GM23338 (cell line): ENCODE measurements around the gene ZFP90. TPM values are rescaled to one million over a fixed set of nuclear protein-coding genes. Genes with fewer than 3 reads are reported as not detected.

Source experiments
- ATAC-seq: fragments of 200-7000 bp; cut with Tn5 transposase; 3 replicates; pipeline ENCODE4 v1.9.1; 2020
- DNase-seq: peaks from one replicate; pipeline ENCODE4 v3.0.0-alpha.2; 2015; ENCODE audit warnings: low spot score
- H2AFZ ChIP-seq: fragments of 200-600 bp; sonication (generic); 2 replicates; pipeline ENCODE4 v1.8.0; 2016; ENCODE audit warnings: antibody characterized with exemption, mild to moderate bottlenecking, moderate library complexity
- H3F3A ChIP-seq: fragments of 200-600 bp; sonication (generic); replicated peaks from 2 replicates; pipeline ENCODE4 v1.8.0; 2017; ENCODE audit warnings: antibody characterized with exemption, mixed run types, low read depth
- H3K27ac ChIP-seq: fragments of 200-600 bp; sonication (generic); 2 replicates; pipeline ENCODE4 v1.6.1; 2016; ENCODE audit warnings: low read depth
- H3K27me3 ChIP-seq: fragments of 200-600 bp; sonication (generic); 2 replicates; pipeline ENCODE4 v1.8.0; 2016; ENCODE audit warnings: mild to moderate bottlenecking, mixed run types, moderate library complexity; ENCODE audit not compliant: insufficient read depth
- H3K36me3 ChIP-seq: fragments of 200-600 bp; sonication (generic); 2 replicates; pipeline ENCODE4 v1.8.0; 2016; ENCODE audit warnings: mild to moderate bottlenecking; ENCODE audit not compliant: insufficient read depth
- H3K4me1 ChIP-seq: fragments of 200-600 bp; sonication (generic); 2 replicates; pipeline ENCODE4 v1.8.0; 2016; ENCODE audit warnings: mild to moderate bottlenecking, moderate library complexity; ENCODE audit not compliant: insufficient read depth
- H3K4me2 ChIP-seq: fragments of 200-600 bp; sonication (generic); 2 replicates; pipeline ENCODE4 v1.7.1; 2017; ENCODE audit warnings: mixed run types
- H3K4me3 ChIP-seq: fragments of 200-600 bp; sonication (generic); 2 replicates; pipeline ENCODE4 v1.6.1; 2016; ENCODE audit warnings: mixed run types
- H3K79me2 ChIP-seq: fragments of 200-600 bp; sonication (generic); replicated peaks from 2 replicates; pipeline ENCODE4 v1.8.0; 2017; ENCODE audit warnings: mild to moderate bottlenecking; ENCODE audit not compliant: insufficient read depth
- H3K9me2 ChIP-seq: fragments of 200-600 bp; sonication (generic); 2 replicates; pipeline ENCODE4 v1.8.0; 2017; ENCODE audit not compliant: insufficient read depth
- H4K20me1 ChIP-seq: fragments of 200-600 bp; sonication (generic); replicated peaks from 2 replicates; pipeline ENCODE4 v1.8.0; 2017; ENCODE audit warnings: mild to moderate bottlenecking; ENCODE audit not compliant: insufficient read depth
- H3K27ac Mint-ChIP-seq: 2 replicates; pipeline ENCODE4 v1.8.0; 2020; ENCODE audit warnings: inconsistent platforms, mild to moderate bottlenecking, moderate library complexity, mixed read lengths
- H3K27me3 Mint-ChIP-seq: 3 replicates; pipeline ENCODE4 v1.8.0; 2022; ENCODE audit warnings: low read depth, mild to moderate bottlenecking, moderate library complexity, mixed read lengths, inconsistent platforms; ENCODE audit not compliant: insufficient read depth, poor library complexity
- H3K36me3 Mint-ChIP-seq: 3 replicates; pipeline ENCODE4 v1.8.0; 2021; ENCODE audit warnings: low read depth, mild to moderate bottlenecking, inconsistent platforms, moderate library complexity, mixed read lengths
- H3K4me1 Mint-ChIP-seq: 3 replicates; pipeline ENCODE4 v1.8.0; 2020; ENCODE audit warnings: mild to moderate bottlenecking, inconsistent platforms, mixed read lengths
- H3K4me3 Mint-ChIP-seq: 3 replicates; pipeline ENCODE4 v1.8.0; 2021; ENCODE audit warnings: moderate library complexity, mild to moderate bottlenecking, inconsistent platforms, mixed read lengths
- H3K9me3 Mint-ChIP-seq: 3 replicates; pipeline ENCODE4 v1.8.0; 2020; ENCODE audit warnings: moderate library complexity, mild to moderate bottlenecking, inconsistent platforms, mixed read lengths
- CREB1 ChIP-seq: fragments of 250-450 bp; sonication (Bioruptor Pico); IDR thresholded peaks from 2 replicates; pipeline ENCODE4 v1.5.0; 2020; ENCODE audit warnings: low read depth, mild to moderate bottlenecking, moderate library complexity
- EZH2 ChIP-seq: fragments of 200-600 bp; sonication (generic); IDR thresholded peaks from one replicate; pipeline ENCODE4 v1.8.0; 2017; ENCODE audit warnings: antibody characterized with exemption, mild to moderate bottlenecking, low read depth; ENCODE audit not compliant: unreplicated experiment
- EZH2phosphoT487 ChIP-seq: fragments of 200-600 bp; sonication (generic); IDR thresholded peaks from one replicate; pipeline ENCODE4 v1.8.1; 2018; ENCODE audit warnings: antibody characterized with exemption; ENCODE audit not compliant: unreplicated experiment
- JUNB ChIP-seq: IDR thresholded peaks from one replicate; pipeline ENCODE4 v1.6.1; 2016; ENCODE audit warnings: antibody characterized with exemption; ENCODE audit not compliant: unreplicated experiment
- NANOG ChIP-seq: IDR thresholded peaks from 2 replicates; pipeline ENCODE4 v1.6.1; 2016; ENCODE audit warnings: antibody characterized with exemption, borderline replicate concordance
- REST ChIP-seq: IDR thresholded peaks from one replicate; pipeline ENCODE4 v1.6.1; 2018; ENCODE audit warnings: antibody characterized with exemption; ENCODE audit not compliant: unreplicated experiment
- STAT1 ChIP-seq: IDR thresholded peaks from one replicate; pipeline ENCODE4 v1.6.1; 2016; ENCODE audit warnings: antibody characterized with exemption; ENCODE audit not compliant: unreplicated experiment
- ZNF114 ChIP-seq: fragments of 250-450 bp; sonication (Bioruptor Pico); IDR thresholded peaks from 2 replicates; pipeline ENCODE4 v1.5.0; 2020; ENCODE audit warnings: mild to moderate bottlenecking, moderate library complexity
- ZNF331 ChIP-seq: fragments of 250-450 bp; sonication (Bioruptor Pico); IDR thresholded peaks from 2 replicates; pipeline ENCODE4 v1.5.0; 2020; ENCODE audit warnings: low read depth, mild to moderate bottlenecking, moderate library complexity
- ZNF462 ChIP-seq: fragments of 250-450 bp; sonication (Bioruptor Pico); IDR thresholded peaks from 2 replicates; pipeline ENCODE4 v1.5.0; 2020; ENCODE audit warnings: mild to moderate bottlenecking, moderate library complexity
- polyA plus RNA-seq: library from polyadenylated mRNA; unstranded; fragments of >200 nt; fragmentation: Nextera tagmentation; extraction: Ambion mirVana; gene quantifications from 2 replicates; pipeline ENCODE4 v1.2.1, GENCODE V29; 2016
- total RNA-seq: library from RNA; depleted of rRNA; stranded (reverse); fragments of >200 nt; shearing (Covaris generic); gene quantifications from 2 replicates; pipeline ENCODE4 v1.2.3, GENCODE V29; 2014
- TF ChIP-seq, protein P1 (sequence below): IDR thresholded peaks from 2 replicates; pipeline ENCODE4 v1.6.1; 2016; ENCODE audit warnings: antibody characterized with exemption
- TF ChIP-seq, protein P2 (sequence below), 2 experiments: fragments of 200-600 bp in 1 of 2; sonication (generic) in 1 of 2; conservative IDR thresholded peaks; 2 replicates each; pipeline versions ENCODE4 v1.5.1 to v1.6.1; 2016 to 2017; ENCODE audit warnings: antibody characterized with exemption in 2 of 2, low read depth in 2 of 2, mild to moderate bottlenecking in 2 of 2, moderate library complexity in 1 of 2

Gene ZFP90
- total and polyA plus RNA-seq, 2 experiments from 2014 or later = 12.8 to 14.6 TPM

- TF ChIP-seq ZNF462 (CRISPR knock-in tag) = no peak
These were observed 9.0 kb upstream of the ZFP90 start (continued) for GRCh38 chr16:68529931-68530701.

DNA sequence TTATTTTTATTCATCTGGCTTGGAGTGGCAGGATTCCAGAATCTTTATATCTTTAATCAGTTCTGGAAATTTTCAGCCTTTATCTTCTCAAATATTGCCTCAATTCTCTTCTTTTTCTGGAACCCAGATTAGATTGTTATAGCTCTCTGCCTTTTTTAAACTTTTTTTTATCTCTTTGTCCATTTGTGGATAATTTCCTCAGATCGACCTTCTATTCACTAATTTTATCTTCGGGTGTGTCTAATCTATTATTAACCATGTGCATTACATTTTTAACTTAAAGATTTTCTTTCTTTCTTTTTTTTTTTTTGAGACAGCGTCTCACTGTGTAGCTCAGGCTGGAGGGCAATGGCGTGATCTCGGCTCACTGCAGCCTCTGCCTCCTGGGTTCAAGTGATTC is 5.2 kb upstream of the ZFP90 start:
- Histone ChIP-seq H3K27me3 (peaks cover 22% of the 10 kb centered on the region), H3K4me1 (peaks cover 16% of the 10 kb centered on the region), H3F3A (0 out of 2 replicates have a peak, but pooled peaks cover 2% of the 10 kb centered on the region), H2AFZ (no peak overlapping the region), H3K79me2 (no peaks in the 10 kb centered on the region), H3K9me2 (no peaks in the 10 kb centered on the region), H3K4me3 (no peak overlapping the region), H3K27ac (no peak overlapping the region), H4K20me1 (no peaks in the 10 kb centered on the region), H3K36me3 (no peaks in the 10 kb centered on the region), H3K4me2 (no peak overlapping the region)
- Mint-ChIP-seq H3K27ac (no peak overlapping the region), H3K4me1 (peaks cover 13% of the 10 kb centered on the region), H3K4me3 (no peak overlapping the region), H3K36me3 (peaks cover 29% of the 10 kb centered on the region), H3K9me3 (peaks cover 17% of the 10 kb centered on the region), H3K27me3 (peaks cover 33% of the 10 kb centered on the region)
- ATAC-seq (no peak), DNase-seq (no peak)
- TF ChIP-seq ZNF114 (CRISPR knock-in tag) (no peak), STAT1 (no peak), EZH2phosphoT487 (no peak), CREB1 (CRISPR knock-in tag) (no peak), ZNF331 (CRISPR knock-in tag) (no peak), JUNB (no peak), EZH2 (no peak), NANOG (no peak), REST (no peak)
- TF ChIP-seq, protein P1, sequence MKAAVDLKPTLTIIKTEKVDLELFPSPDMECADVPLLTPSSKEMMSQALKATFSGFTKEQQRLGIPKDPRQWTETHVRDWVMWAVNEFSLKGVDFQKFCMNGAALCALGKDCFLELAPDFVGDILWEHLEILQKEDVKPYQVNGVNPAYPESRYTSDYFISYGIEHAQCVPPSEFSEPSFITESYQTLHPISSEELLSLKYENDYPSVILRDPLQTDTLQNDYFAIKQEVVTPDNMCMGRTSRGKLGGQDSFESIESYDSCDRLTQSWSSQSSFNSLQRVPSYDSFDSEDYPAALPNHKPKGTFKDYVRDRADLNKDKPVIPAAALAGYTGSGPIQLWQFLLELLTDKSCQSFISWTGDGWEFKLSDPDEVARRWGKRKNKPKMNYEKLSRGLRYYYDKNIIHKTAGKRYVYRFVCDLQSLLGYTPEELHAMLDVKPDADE = no peak
- TF ChIP-seq, protein P2, sequence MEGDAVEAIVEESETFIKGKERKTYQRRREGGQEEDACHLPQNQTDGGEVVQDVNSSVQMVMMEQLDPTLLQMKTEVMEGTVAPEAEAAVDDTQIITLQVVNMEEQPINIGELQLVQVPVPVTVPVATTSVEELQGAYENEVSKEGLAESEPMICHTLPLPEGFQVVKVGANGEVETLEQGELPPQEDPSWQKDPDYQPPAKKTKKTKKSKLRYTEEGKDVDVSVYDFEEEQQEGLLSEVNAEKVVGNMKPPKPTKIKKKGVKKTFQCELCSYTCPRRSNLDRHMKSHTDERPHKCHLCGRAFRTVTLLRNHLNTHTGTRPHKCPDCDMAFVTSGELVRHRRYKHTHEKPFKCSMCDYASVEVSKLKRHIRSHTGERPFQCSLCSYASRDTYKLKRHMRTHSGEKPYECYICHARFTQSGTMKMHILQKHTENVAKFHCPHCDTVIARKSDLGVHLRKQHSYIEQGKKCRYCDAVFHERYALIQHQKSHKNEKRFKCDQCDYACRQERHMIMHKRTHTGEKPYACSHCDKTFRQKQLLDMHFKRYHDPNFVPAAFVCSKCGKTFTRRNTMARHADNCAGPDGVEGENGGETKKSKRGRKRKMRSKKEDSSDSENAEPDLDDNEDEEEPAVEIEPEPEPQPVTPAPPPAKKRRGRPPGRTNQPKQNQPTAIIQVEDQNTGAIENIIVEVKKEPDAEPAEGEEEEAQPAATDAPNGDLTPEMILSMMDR (conservative IDR thresholded peaks at IDR 0.05; ENCODE audit: low read depth in 2 of 2) = no peak
